Measurements from ENCODE around the gene BMPER.

DNA sequence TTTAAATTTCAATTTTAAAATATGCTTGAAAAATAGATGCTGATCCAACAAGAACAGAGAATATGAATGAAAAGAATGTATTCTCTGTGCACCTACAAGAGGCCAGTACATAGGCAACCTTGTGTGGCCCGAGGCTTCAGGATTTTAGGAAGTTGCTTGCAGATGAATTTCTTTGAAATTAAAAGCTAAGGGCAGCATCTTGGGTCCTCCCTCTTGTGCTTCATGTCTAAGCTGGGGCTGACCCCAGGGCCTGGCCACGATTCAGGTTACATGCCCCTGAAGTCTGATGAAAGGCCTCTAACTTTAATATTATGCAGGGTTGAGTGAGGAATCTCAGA lies 138.9 kb downstream of the BMPER start:
- TF ChIP-seq POLR2AphosphoS5 (IDR thresholded peaks at IDR 0.05; ENCODE audit: borderline replicate concordance, low read depth, low read length) (no peak), EZH2 (IDR thresholded peaks at IDR 0.05) (no peak)

Measured in SK-N-MC (cell line).